Loucy (cell line): ENCODE measurements around the gene KIAA1328.

ENCODE experiments used
- H2AFZ ChIP-seq: fragments of 200-600 bp; sonication (generic); 2 replicates; pipeline ENCODE4 v1.6.0; 2016; ENCODE audit warnings: antibody characterized with exemption, mild to moderate bottlenecking, low read length, moderate library complexity
- H3F3A ChIP-seq: fragments of 200-600 bp; 2 replicates; pipeline ENCODE4 v1.6.0; 2016; ENCODE audit warnings: antibody characterized with exemption, low read depth, mild to moderate bottlenecking
- H3K27me3 ChIP-seq: fragments of 200-600 bp; sonication (generic); 2 replicates; pipeline ENCODE4 v1.6.1; 2014; ENCODE audit warnings: low read length, mild to moderate bottlenecking; ENCODE audit not compliant: insufficient read depth, poor library complexity, severe bottlenecking
- H3K36me3 ChIP-seq: fragments of 200-600 bp; sonication (generic); 2 replicates; pipeline ENCODE4 v1.6.1; 2016; ENCODE audit warnings: low read length; ENCODE audit not compliant: insufficient read depth
- H3K4me1 ChIP-seq: fragments of 200-600 bp; sonication (generic); 2 replicates; pipeline ENCODE4 v1.5.1; 2014; ENCODE audit warnings: low read length, mild to moderate bottlenecking; ENCODE audit not compliant: insufficient read depth, poor library complexity, severe bottlenecking
- H3K4me2 ChIP-seq: fragments of 200-600 bp; sonication (generic); 2 replicates; pipeline ENCODE4 v1.6.0; 2014; ENCODE audit warnings: antibody characterized with exemption, low read length, low read depth, mild to moderate bottlenecking; ENCODE audit not compliant: poor library complexity, severe bottlenecking
- H3K4me3 ChIP-seq: fragments of 200-600 bp; sonication (generic); 2 replicates; pipeline ENCODE4 v1.5.1; 2014; ENCODE audit warnings: low read length, mild to moderate bottlenecking, mixed read lengths; ENCODE audit not compliant: poor library complexity, severe bottlenecking
- H3K79me2 ChIP-seq: fragments of 200-600 bp; sonication (generic); 2 replicates; pipeline ENCODE4 v1.6.1; 2014; ENCODE audit warnings: low read length; ENCODE audit not compliant: insufficient read depth
- H3K9ac ChIP-seq: fragments of 200-600 bp; sonication (generic); 2 replicates; pipeline ENCODE4 v1.6.0; 2014; ENCODE audit warnings: mild to moderate bottlenecking, low read depth, low read length, moderate library complexity; ENCODE audit not compliant: poor library complexity, severe bottlenecking
- H3K9me2 ChIP-seq: fragments of 200-600 bp; sonication (generic); replicated peaks from 2 replicates; pipeline ENCODE4 v1.6.1; 2016; ENCODE audit warnings: low read depth, low read length, mixed read lengths
- H3K9me3 ChIP-seq: fragments of 200-600 bp; sonication (generic); 2 replicates; pipeline ENCODE4 v1.6.1; 2014; ENCODE audit warnings: mild to moderate bottlenecking, antibody characterized with exemption, low read length, low read depth; ENCODE audit not compliant: insufficient read depth
- H4K20me1 ChIP-seq: fragments of 200-600 bp; sonication (generic); 2 replicates; pipeline ENCODE4 v1.6.0; 2014; ENCODE audit warnings: antibody characterized with exemption, low read length, mild to moderate bottlenecking; ENCODE audit not compliant: insufficient read depth, poor library complexity, severe bottlenecking
- EZH2phosphoT487 ChIP-seq: fragments of 200-600 bp; IDR thresholded peaks from 2 replicates; pipeline ENCODE4 v1.6.1; 2018; ENCODE audit warnings: antibody characterized with exemption, mild to moderate bottlenecking, moderate library complexity, borderline replicate concordance
- TF ChIP-seq, protein P1 (sequence below): fragments of 200-600 bp; sonication (generic); conservative IDR thresholded peaks from 2 replicates; pipeline ENCODE4 v1.5.1; 2014; ENCODE audit warnings: mild to moderate bottlenecking, antibody characterized with exemption, low read length

The KIAA1328 gene

DNA sequence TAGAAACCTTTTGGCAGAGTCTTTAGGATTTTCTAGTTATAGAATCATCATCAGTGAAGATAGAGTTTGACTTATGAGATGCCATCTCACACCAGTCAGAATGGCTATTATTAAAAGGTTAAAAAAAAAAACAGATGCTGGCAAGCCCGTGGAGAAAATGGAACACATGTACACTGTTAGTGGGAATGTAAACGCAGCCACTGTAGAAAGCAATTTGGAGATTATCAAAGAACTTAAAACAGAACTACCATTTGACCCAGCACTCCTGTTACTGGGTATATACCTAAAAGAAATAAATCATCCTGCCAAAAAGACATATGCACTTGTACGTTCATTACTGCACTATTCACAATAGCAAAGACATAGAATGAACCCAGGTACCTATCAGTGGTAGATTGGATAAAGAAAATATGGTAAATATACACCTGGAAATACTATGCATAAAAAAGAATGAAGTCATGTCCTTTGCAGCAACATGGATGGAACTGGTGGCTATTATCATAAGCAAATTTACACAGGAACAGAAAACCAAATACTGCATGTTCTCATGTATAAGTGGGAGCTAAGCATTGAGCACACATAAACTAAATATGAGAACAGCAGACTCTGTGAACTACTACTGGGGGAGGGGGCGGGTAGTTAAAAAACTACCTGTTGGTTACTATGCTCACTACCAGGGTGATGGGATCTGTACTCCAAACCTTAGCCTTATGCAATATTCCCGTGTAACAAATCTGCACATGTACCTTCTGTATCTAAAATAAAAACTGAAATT lies 279.0 kb downstream of the KIAA1328 start:
- Histone ChIP-seq H4K20me1 (no peaks in the 10 kb centered on the region), H2AFZ (no peak overlapping the region), H3K4me2 (no peak overlapping the region), H3K4me3 (no peak overlapping the region), H3F3A (no peaks in the 10 kb centered on the region), H3K79me2 (no peaks in the 10 kb centered on the region), H3K27me3 (no peaks in the 10 kb centered on the region), H3K4me1 (no peaks in the 10 kb centered on the region), H3K9me3 (no peaks in the 10 kb centered on the region), H3K36me3 (no peaks in the 10 kb centered on the region), H3K9me2 (no peaks in the 10 kb centered on the region), H3K9ac (no peak overlapping the region)
- TF ChIP-seq, protein P1, sequence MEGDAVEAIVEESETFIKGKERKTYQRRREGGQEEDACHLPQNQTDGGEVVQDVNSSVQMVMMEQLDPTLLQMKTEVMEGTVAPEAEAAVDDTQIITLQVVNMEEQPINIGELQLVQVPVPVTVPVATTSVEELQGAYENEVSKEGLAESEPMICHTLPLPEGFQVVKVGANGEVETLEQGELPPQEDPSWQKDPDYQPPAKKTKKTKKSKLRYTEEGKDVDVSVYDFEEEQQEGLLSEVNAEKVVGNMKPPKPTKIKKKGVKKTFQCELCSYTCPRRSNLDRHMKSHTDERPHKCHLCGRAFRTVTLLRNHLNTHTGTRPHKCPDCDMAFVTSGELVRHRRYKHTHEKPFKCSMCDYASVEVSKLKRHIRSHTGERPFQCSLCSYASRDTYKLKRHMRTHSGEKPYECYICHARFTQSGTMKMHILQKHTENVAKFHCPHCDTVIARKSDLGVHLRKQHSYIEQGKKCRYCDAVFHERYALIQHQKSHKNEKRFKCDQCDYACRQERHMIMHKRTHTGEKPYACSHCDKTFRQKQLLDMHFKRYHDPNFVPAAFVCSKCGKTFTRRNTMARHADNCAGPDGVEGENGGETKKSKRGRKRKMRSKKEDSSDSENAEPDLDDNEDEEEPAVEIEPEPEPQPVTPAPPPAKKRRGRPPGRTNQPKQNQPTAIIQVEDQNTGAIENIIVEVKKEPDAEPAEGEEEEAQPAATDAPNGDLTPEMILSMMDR, result no peak

GRCh38 chr18:37122877-37123276 lies 293.9 kb downstream of the KIAA1328 start:
- H3K27me3 ChIP-seq, result no peaks in the 10 kb centered on the region
- no peaks in the 10 kb centered on the region for H3F3A ChIP-seq

DNA sequence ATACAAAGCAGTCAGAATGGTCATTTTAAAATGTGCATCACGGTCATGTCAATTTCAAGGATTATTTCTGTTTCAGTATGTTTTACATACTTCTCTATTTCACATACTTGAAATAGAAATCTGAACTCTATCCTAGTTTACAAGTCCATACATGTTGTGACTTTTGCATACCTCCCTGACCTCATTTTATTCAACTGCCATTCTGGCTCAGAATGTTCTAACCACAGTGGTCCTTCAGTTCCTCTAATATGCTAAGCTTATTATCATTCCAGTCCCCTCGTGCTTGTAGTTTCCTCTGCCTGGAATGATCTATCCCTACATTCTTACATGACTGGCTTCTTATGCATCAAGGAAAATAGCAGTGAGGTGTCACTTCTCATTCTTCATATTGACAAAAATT lies 295.6 kb downstream of the KIAA1328 start:
- no peaks in the 10 kb centered on the region for H3K36me3 ChIP-seq
- H3K9me2 ChIP-seq, result no peaks in the 10 kb centered on the region
- no peaks in the 10 kb centered on the region for H3K4me1 ChIP-seq
- H3K79me2 ChIP-seq, result no peaks in the 10 kb centered on the region
- no peak overlapping the region for H3K4me3 ChIP-seq
- no peak overlapping the region for H3K4me2 ChIP-seq
- no peaks in the 10 kb centered on the region for H3F3A ChIP-seq
- H4K20me1 ChIP-seq, result no peaks in the 10 kb centered on the region
- H3K9me3 ChIP-seq, result no peaks in the 10 kb centered on the region
- H3K9ac ChIP-seq, result no peak overlapping the region
- no peak for TF ChIP-seq EZH2phosphoT487
- TF ChIP-seq, protein P1, result no peak
- no peaks in the 10 kb centered on the region for H3K27me3 ChIP-seq
- no peak overlapping the region for H2AFZ ChIP-seq

More at GRCh38 chr18:37122877-37123276, 293.9 kb downstream of the KIAA1328 start:
- Histone ChIP-seq H3K36me3 (no peaks in the 10 kb centered on the region), H4K20me1 (no peaks in the 10 kb centered on the region), H3K4me3 (no peak overlapping the region), H3K4me1 (no peaks in the 10 kb centered on the region), H3K79me2 (no peaks in the 10 kb centered on the region), H3K9me3 (no peaks in the 10 kb centered on the region), H3K9ac (no peak overlapping the region), H3K9me2 (no peaks in the 10 kb centered on the region), H3K4me2 (no peak overlapping the region), H2AFZ (no peak overlapping the region)
- TF ChIP-seq, protein P1, result no peak
- no peak for TF ChIP-seq EZH2phosphoT487
